Bronchial epithelial cell (primary cell): ENCODE measurements around the gene DOK5. TPM values are rescaled to one million over a fixed set of nuclear protein-coding genes. Genes with fewer than 3 reads are reported as not detected.
A peak's percentile ranks its signal among the peaks of the same experiment; 100 is the strongest.

ENCODE experiments used
- DNase-seq: peaks from one replicate; pipeline ENCODE4 v3.0.0-alpha.2; 2010; ENCODE audit warnings: low read depth
- FAIRE-seq: peaks from 2 replicates; lab custom pipeline; 2011; peaks lifted over from hg19 to GRCh38; lab: Jason Lieb, UNC
- H3K27me3 ChIP-seq: 2 replicates; pipeline ENCODE4 v1.5.1; 2011; ENCODE audit warnings: low read length; ENCODE audit not compliant: control insufficient read depth, insufficient read depth
- H3K36me3 ChIP-seq: 2 replicates; pipeline ENCODE4 v1.5.1; 2011; ENCODE audit warnings: low read length; ENCODE audit not compliant: control insufficient read depth, insufficient read depth
- H3K4me3 ChIP-seq: 2 replicates; pipeline ENCODE4 v1.5.1; 2011; ENCODE audit warnings: mild to moderate bottlenecking, low read depth, low read length, control low read depth
- CTCF ChIP-seq: IDR thresholded peaks from 2 replicates; pipeline ENCODE4 v1.5.1; 2011; ENCODE audit warnings: mild to moderate bottlenecking, moderate library complexity, low read length, control low read depth, inconsistent platforms; ENCODE audit not compliant: insufficient read depth, severe bottlenecking
- total RNA-seq: library from RNA; depleted of rRNA; stranded (reverse); fragments of >200 nt; gene quantifications from 2 replicates; pipeline ENCODE4 v1.2.1, GENCODE V29; 2014

DOK5 gene
- total RNA-seq, 1 donor from 2014 or later, result not detected

- FAIRE-seq (no peak), DNase-seq (no peak)
- H3K36me3 ChIP-seq, result no peaks in the 10 kb centered on the region
- TF ChIP-seq CTCF, result no peak
- H3K27me3 ChIP-seq, result no peaks in the 10 kb centered on the region
- no peak overlapping the region for H3K4me3 ChIP-seq
Observed at GRCh38 chr20:54646156-54646517, 170.7 kb downstream of the DOK5 start.

GRCh38 chr20:54648421-54649142 is 173.2 kb downstream of the DOK5 start:
- Histone ChIP-seq H3K36me3 (no peaks in the 10 kb centered on the region), H3K27me3 (no peaks in the 10 kb centered on the region), H3K4me3 (no peak overlapping the region)
- no peak for TF ChIP-seq CTCF
- no peak for DNase-seq
- FAIRE-seq, result no peak

- TF ChIP-seq CTCF, result peak; percentile 78
- no peak for FAIRE-seq
- peak; percentile 77 for DNase-seq
- Histone ChIP-seq H3K36me3 (no peaks in the 10 kb centered on the region), H3K4me3 (no peak overlapping the region), H3K27me3 (no peaks in the 10 kb centered on the region)
Observed at GRCh38 chr20:54649511-54649962, 174.1 kb downstream of the DOK5 start.

- no peaks in the 10 kb centered on the region for H3K36me3 ChIP-seq
- no peak for TF ChIP-seq CTCF
- no peak for FAIRE-seq
Observed at GRCh38 chr20:54650052-54650719, 174.8 kb downstream of the DOK5 start.

GRCh38 chr20:54651252-54651651 is 175.9 kb downstream of the DOK5 start:
- TF ChIP-seq CTCF, result no peak
- FAIRE-seq (peak; percentile 62), DNase-seq (no peak)
- Histone ChIP-seq H3K4me3 (no peak overlapping the region), H3K36me3 (no peaks in the 10 kb centered on the region), H3K27me3 (no peaks in the 10 kb centered on the region)

More at GRCh38 chr20:54650052-54650719, 174.8 kb downstream of the DOK5 start:
- Histone ChIP-seq H3K27me3 (no peaks in the 10 kb centered on the region), H3K4me3 (no peak overlapping the region)
- no peak for DNase-seq
